WI38 (cell line): Measurements from ENCODE around the gene SETD3.

ENCODE experiments used
- H3K4me3 ChIP-seq: 2 replicates; pipeline ENCODE4 v1.5.1; 2011; ENCODE audit warnings: low read depth, mild to moderate bottlenecking, control low read depth, low read length
- TF ChIP-seq, protein P1 (sequence below): IDR thresholded peaks from 2 replicates; pipeline ENCODE4 v1.5.1; 2012; ENCODE audit warnings: low read depth, mild to moderate bottlenecking, control low read depth, low read length

The SETD3 gene

DNA sequence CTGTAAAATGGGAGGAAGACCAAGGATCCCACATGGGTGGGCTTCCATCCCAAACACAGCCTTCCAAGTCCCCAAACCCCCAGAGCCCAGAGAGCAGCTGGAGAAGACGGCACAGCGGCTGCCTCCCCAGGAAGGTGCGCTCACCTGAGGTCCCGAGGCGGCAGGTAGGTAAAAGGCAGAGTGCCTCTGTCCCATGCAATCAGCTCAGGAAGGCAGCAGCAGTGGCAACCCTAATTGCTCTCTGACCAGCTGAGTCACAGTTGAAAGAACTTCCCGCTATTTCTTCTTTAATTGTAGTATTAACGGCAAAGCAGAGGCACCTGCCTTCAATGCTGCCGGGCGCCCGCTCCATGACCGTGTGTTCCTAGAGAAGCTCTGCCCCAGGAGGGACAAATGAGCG is 117.6 kb downstream of the SETD3 start:
- H3K4me3 ChIP-seq = no peak overlapping the region
- TF ChIP-seq, protein P1, sequence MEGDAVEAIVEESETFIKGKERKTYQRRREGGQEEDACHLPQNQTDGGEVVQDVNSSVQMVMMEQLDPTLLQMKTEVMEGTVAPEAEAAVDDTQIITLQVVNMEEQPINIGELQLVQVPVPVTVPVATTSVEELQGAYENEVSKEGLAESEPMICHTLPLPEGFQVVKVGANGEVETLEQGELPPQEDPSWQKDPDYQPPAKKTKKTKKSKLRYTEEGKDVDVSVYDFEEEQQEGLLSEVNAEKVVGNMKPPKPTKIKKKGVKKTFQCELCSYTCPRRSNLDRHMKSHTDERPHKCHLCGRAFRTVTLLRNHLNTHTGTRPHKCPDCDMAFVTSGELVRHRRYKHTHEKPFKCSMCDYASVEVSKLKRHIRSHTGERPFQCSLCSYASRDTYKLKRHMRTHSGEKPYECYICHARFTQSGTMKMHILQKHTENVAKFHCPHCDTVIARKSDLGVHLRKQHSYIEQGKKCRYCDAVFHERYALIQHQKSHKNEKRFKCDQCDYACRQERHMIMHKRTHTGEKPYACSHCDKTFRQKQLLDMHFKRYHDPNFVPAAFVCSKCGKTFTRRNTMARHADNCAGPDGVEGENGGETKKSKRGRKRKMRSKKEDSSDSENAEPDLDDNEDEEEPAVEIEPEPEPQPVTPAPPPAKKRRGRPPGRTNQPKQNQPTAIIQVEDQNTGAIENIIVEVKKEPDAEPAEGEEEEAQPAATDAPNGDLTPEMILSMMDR = no peak

DNA sequence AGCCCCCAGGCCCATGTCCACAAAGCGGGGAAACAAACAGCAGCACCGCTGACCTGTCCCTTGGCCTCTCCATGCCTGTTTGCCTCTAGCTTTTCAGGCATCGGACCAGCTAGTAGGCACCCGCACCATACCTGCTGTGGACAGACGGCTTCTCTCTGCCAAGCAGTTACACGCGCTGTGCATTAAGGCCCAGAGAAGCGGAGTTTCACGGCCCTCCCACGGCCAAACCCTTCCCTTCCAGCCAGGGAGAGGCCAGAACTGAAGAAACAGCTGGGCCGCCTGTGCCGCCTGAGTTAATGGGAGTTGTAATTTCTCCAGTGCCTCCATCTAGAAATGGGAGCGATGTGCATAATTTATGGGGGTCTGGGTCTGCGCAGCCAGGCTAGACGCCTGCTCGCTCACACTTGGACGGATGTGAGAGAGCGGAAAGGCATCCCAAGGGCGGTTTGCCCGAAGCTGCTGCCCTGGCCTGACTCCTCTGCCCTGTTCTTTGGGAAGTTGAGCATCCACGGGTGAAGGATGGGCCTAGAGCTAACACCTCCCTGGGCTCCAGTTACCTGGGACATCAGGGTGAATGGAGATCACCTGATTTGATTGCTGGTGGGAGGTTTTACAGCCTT is 119.0 kb downstream of the SETD3 start:
- H3K4me3 ChIP-seq = no peak overlapping the region
- TF ChIP-seq, protein P1 = no peak

DNA sequence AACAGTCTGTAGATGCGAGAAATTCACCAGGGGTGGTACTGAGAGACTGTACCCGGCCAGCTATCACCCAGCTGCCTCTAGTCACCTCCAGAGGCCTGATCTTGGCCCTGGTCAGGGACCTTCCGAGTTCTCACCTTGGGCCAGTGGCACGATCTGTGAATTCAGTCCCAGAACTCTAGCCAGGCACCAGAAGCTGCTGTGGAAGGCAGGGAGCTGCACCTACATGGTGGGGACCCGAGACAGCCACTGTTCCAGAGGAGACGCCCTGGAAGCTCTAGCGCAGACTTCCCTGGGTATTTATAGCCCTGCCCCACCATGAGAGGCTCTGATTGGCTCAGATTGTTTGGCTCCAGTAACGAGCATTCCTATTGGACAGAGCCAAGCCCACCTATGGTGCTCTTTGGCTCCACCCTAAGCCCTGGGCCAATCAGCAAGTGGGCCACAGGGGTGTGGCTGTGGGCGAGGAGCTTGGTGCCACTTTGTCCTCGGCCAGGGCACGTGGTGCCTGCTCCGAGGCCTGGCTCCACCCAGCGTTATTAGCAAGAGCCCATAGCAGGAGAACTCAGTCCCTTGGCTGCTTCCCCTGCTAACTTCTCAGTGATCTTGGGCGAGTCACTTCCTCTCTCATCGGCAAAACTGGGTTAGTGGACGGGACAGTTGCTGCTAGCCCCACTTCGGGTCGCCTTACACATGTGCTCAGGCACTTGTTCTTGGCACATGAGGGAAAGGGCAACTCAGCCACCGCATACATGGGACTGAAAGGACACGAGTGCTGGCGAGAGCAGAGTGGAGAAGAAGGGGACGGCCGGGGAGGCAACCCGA is 119.7 kb downstream of the SETD3 start:
- no peak overlapping the region for H3K4me3 ChIP-seq
- TF ChIP-seq, protein P1 = no peak

DNA sequence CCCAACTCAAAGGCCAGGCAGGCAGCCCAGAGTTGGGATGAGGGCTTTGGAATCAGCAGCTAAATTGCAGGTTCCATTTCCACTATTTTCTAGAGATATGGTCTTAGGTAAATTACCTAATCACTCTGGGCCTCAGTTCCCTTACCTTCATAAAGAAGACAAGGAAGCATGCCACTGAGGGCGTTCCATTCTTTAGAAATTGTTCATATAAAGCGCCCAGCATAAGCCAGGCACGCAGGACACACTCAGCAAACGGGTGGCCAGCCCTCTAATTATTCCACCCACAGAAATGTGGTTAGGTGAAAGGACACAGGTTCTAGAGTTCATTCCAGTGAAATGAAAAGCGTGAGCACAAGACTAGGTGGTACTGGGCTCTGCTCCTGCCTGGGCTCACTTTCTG is 120.8 kb downstream of the SETD3 start:
- TF ChIP-seq, protein P1 = no peak

DNA sequence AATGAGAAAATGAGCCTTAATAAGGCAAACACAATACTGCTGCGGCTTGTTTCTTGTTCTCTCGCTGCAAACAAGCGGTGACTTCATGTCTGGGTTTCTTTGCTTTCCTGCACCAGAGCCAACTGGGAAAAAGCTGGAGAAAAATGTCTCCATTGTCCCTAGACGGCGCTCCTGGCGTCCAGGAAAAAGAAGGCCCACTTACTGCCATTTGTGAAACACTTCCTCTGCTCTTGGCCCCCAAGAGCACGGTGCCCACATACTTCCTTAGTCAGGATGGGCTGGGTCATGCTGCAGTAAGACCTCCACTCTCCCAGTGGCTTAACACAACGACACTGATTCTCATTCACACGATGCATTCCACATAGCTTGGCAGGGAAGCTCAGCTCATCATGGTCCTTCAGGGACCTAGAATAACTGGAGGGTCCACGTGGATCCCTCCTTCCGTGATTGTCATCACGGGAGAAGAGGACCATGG is 122.7 kb downstream of the SETD3 start:
- TF ChIP-seq, protein P1 = no peak
- no peak overlapping the region for H3K4me3 ChIP-seq

More for the DNA sequence above, 120.8 kb downstream of the SETD3 start:
- no peak overlapping the region for H3K4me3 ChIP-seq

DNA sequence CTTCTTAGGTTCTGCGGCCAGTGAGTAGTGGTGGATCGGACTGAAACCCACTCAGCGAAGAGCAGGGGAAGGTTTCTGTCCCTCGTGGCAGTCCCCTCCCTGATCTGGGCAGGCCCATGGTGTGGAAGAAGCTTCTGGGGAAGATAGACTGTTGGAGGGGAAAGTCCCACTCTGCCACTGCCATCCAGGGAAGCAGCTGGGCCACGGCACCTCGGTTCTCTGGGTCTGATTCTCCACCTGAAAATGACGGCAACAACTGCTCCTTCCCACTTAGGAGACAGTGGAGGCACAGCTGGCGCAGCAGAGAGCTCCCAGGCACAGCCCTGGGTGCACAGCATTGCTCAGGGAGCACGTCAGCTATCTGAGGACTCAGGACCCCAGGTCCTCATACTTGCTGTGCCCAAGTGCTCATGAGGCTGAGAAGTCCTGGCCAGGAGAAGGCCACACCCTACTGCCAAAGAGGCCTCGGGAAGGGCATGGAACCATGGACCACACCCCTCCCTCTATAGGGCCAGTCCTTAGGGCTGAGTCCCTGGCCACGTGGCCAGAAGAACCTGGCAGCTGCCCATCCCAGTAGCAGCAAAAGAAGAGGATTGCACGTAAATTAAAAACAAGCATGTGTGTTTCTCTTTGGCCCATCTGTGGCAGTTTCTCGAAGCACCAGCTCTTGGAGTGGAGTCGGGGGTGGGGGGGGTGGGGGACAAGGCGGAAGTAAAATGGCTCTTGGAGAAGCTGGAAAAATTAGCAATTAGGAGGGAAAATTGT is 123.3 kb downstream of the SETD3 start:
- TF ChIP-seq, protein P1 = no peak
- H3K4me3 ChIP-seq = no peak overlapping the region
